Large intestine (tissue), 3 donors: Measurements from ENCODE around the gene BAX. TPM values are rescaled to one million over a fixed set of nuclear protein-coding genes. Genes with fewer than 3 reads are reported as not detected.

Experiments
- DNase-seq, 2 donors: peaks; one replicate each; pipeline versions ENCODE4 v3.0.0 to v3.0.0-alpha.2; 2013
- H3K27ac ChIP-seq: one replicate; pipeline ENCODE4 v1.5.1; 2013; ENCODE audit warnings: low read length
- H3K27me3 ChIP-seq: 2 replicates; pipeline ENCODE4 v1.6.1; 2013; ENCODE audit warnings: low read length; ENCODE audit not compliant: control insufficient read depth, insufficient read depth
- H3K36me3 ChIP-seq: 2 replicates; pipeline ENCODE4 v1.6.1; 2013; ENCODE audit warnings: low read length; ENCODE audit not compliant: control insufficient read depth, insufficient read depth
- H3K4me1 ChIP-seq: one replicate; pipeline ENCODE4 v1.6.1; 2013; ENCODE audit warnings: low read length; ENCODE audit not compliant: control insufficient read depth, insufficient read depth
- H3K4me3 ChIP-seq: one replicate; pipeline ENCODE4 v1.5.1; 2013; ENCODE audit warnings: low read length
- H3K9me3 ChIP-seq: one replicate; pipeline ENCODE4 v1.6.1; 2013; ENCODE audit warnings: mild to moderate bottlenecking, low read depth, low read length, moderate library complexity; ENCODE audit not compliant: control insufficient read depth
- WGBS: methylation state at CpG from one replicate; pipeline ENCODE4 v1.1.5; 2013; ENCODE audit warnings: low lambda C conversion rate; ENCODE audit not compliant: insufficient coverage; 5-methylcytosine and 5-hydroxymethylcytosine counted together
- polyA plus RNA-seq: library from polyadenylated mRNA; unstranded; fragments of 120-200 nt; gene quantifications from one replicate; pipeline ENCODE4 v1.2.1, GENCODE V29; 2013

BAX gene
- polyA plus RNA-seq, 1 donor, result 129 TPM

- WGBS, result no CpG with 5 or more reads among the region's 9 CpGs
Measured at GRCh38 chr19:48982280-48982679, 27.6 kb downstream of the BAX start.

GRCh38 chr19:48985711-48986110 is 31.0 kb downstream of the BAX start:
- Histone ChIP-seq H3K36me3 (peaks cover 79% of the 10 kb centered on the region), H3K27me3 (no peaks in the 10 kb centered on the region), H3K27ac (no peak overlapping the region), H3K9me3 (no peaks in the 10 kb centered on the region), H3K4me1 (no peaks in the 10 kb centered on the region), H3K4me3 (no peak overlapping the region)
- WGBS, result no CpG with 5 or more reads among the region's 13 CpGs
- DNase-seq, result no peak

More at GRCh38 chr19:48982280-48982679, 27.6 kb downstream of the BAX start:
- Histone ChIP-seq H3K36me3 (peaks cover 71% of the 10 kb centered on the region), H3K9me3 (no peaks in the 10 kb centered on the region), H3K4me1 (no peaks in the 10 kb centered on the region), H3K4me3 (no peak overlapping the region), H3K27ac (no peak overlapping the region), H3K27me3 (no peaks in the 10 kb centered on the region)
- DNase-seq, result no peak

- no peaks in the 10 kb centered on the region for H3K27me3 ChIP-seq
- DNase-seq, result no peak
- no CpG with 5 or more reads among the region's 3 CpGs for WGBS
- H3K4me3 ChIP-seq, result no peak overlapping the region
- H3K36me3 ChIP-seq, result peaks cover 78% of the 10 kb centered on the region
- no peak overlapping the region for H3K27ac ChIP-seq
- peaks cover 4% of the 10 kb centered on the region for H3K4me1 ChIP-seq
- no peaks in the 10 kb centered on the region for H3K9me3 ChIP-seq
Measured at GRCh38 chr19:48986211-48986610, 31.5 kb downstream of the BAX start.

DNA sequence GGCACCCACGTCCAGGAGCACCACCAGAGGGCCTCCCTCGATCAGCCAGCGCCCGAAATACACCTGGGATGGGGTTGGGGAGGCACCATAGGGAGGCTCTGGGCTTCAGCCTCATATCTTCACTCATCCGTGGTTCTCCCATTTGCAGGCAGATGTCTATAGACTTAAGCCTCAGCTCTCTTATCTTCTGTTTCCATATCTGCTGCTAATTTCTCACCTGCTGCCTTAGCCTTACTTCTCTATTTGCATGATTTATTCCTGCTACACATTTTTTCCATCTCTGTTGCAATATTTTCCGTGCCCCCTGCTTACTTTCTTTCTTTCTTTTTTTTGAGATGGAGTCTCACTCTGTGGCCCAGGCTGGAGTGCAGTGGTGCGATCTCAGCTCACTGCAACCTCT is 32.6 kb downstream of the BAX start:
- peaks cover 68% of the 10 kb centered on the region for H3K36me3 ChIP-seq
- 92% methylated on average over 2 of the region's 7 CpGs for WGBS

GRCh38 chr19:48988286-48988685 is 33.6 kb downstream of the BAX start:
- Histone ChIP-seq H3K9me3 (no peaks in the 10 kb centered on the region), H3K4me1 (peaks cover 14% of the 10 kb centered on the region), H3K36me3 (peaks cover 59% of the 10 kb centered on the region), H3K27me3 (no peaks in the 10 kb centered on the region), H3K27ac (no peak overlapping the region), H3K4me3 (no peak overlapping the region)
- no peak for DNase-seq
- no CpG with 5 or more reads among the region's 7 CpGs for WGBS

More for the DNA sequence above, 32.6 kb downstream of the BAX start:
- Histone ChIP-seq H3K27ac (no peak overlapping the region), H3K4me3 (no peak overlapping the region), H3K4me1 (peaks cover 14% of the 10 kb centered on the region), H3K27me3 (no peaks in the 10 kb centered on the region), H3K9me3 (no peaks in the 10 kb centered on the region)
- DNase-seq, result no peak

GRCh38 chr19:48988860-48989259 is 34.2 kb downstream of the BAX start:
- 91% methylated on average over 3 of the region's 9 CpGs for WGBS
- Histone ChIP-seq H3K36me3 (peaks cover 54% of the 10 kb centered on the region), H3K9me3 (no peaks in the 10 kb centered on the region), H3K4me3 (no peak overlapping the region), H3K27me3 (no peaks in the 10 kb centered on the region), H3K27ac (no peak overlapping the region), H3K4me1 (peaks cover 14% of the 10 kb centered on the region)
- no peak for DNase-seq

DNA sequence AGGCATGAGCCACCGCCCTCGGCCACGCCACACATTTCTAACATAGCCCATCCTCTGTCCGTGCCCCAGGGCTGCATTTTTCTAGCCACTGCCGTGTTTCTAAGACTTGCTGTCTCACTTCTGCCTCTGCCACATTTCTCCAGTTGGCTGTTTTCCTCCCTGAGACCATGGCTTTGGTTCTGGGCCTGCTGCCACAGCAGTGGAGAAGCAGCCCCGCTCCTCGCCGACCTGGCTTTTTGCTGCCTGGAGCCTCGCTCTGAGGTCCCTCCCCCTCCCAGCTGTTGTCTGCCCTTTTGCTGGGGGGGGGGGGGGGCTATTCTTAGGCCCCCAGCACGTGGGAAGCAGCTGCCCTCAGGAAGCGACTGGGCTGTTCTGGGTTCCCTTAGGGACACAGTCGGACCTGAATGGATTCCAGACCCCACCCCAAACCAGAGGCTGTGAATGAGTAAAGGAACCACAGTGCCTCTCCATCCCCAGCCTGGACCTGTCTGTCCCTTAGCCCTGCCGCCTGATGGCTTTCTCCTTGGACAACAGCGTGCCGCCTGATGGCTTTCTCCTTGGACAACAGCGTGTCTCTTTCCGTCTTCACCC is 35.1 kb downstream of the BAX start:
- H3K4me1 ChIP-seq, result peaks cover 21% of the 10 kb centered on the region
- no peak overlapping the region for H3K4me3 ChIP-seq
- no peaks in the 10 kb centered on the region for H3K27me3 ChIP-seq
- WGBS, result 100% methylated on average over 1 of the region's 17 CpGs
- no peak for DNase-seq
- H3K9me3 ChIP-seq, result no peaks in the 10 kb centered on the region
- no peak overlapping the region for H3K27ac ChIP-seq
- peaks cover 49% of the 10 kb centered on the region for H3K36me3 ChIP-seq

GRCh38 chr19:48990400-48990799 is 35.7 kb downstream of the BAX start:
- Histone ChIP-seq H3K27me3 (no peaks in the 10 kb centered on the region), H3K27ac (no peak overlapping the region), H3K9me3 (no peaks in the 10 kb centered on the region), H3K4me1 (peaks cover 24% of the 10 kb centered on the region), H3K4me3 (no peak overlapping the region), H3K36me3 (peaks cover 43% of the 10 kb centered on the region)
- no CpG with 5 or more reads among the region's 4 CpGs for WGBS
- no peak for DNase-seq

- Histone ChIP-seq H3K4me1 (peaks cover 24% of the 10 kb centered on the region), H3K9me3 (no peaks in the 10 kb centered on the region), H3K27me3 (no peaks in the 10 kb centered on the region), H3K27ac (no peak overlapping the region), H3K36me3 (peaks cover 36% of the 10 kb centered on the region), H3K4me3 (peak overlapping the region; percentile 84)
- WGBS, result no CpG with 5 or more reads among the region's 22 CpGs
- no peak for DNase-seq
Measured at GRCh38 chr19:48991011-48991609, 36.4 kb downstream of the BAX start.

DNA sequence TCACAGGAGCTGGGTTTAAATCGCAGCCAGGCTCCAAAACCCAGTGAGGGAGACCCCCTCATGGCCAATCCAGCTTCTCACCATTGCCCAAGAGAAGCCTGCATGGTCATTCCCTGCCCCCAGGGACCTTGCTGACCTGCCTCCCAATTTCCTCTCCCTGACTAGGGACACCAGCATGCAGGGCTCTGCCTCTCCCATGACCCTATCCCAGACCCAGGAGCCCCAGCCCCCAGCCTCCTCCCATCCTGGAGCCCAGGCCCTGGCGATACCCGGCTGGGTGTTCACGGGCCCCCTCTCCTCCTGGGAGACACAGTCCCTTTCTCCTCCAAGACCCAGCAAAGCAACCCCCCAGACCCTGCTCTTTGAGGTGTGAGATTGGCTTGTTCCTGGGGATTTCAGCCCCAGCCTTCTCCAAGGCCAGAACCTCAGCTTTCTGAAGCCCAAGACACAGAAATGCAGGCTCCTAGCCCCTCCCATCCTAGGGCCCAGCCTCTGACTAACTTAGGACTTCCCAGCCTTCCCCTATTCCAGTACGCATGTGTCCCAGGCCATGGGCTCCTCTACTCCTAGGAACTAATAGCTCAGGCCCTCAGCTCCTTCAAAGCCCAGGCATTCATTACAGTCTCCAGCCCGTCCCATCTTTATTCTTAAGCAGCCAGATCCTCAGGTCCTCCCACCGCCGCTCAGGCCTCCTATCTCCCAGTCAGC is 37.4 kb downstream of the BAX start:
- Histone ChIP-seq H3K9me3 (no peaks in the 10 kb centered on the region), H3K27ac (peak overlapping the region; percentile 77), H3K4me3 (peak overlapping the region; percentile 84), H3K36me3 (peaks cover 27% of the 10 kb centered on the region), H3K27me3 (no peaks in the 10 kb centered on the region), H3K4me1 (peaks cover 24% of the 10 kb centered on the region)
- no CpG with 5 or more reads among the region's 8 CpGs for WGBS
- DNase-seq, result peak; percentile 51 to 75
